AG20443 (cell line): ENCODE measurements around the gene NTNG2.
"Not testable (repeated sequence)": the region's sequence is repeated elsewhere in the genome, so short reads cannot be mapped to it uniquely, and the experiment has no call there.

Source experiments
- DNase-seq: peaks from one replicate; pipeline ENCODE4 v3.0.0; 2012; ENCODE audit warnings: low spot score, mixed read lengths

Gene NTNG2

DNA sequence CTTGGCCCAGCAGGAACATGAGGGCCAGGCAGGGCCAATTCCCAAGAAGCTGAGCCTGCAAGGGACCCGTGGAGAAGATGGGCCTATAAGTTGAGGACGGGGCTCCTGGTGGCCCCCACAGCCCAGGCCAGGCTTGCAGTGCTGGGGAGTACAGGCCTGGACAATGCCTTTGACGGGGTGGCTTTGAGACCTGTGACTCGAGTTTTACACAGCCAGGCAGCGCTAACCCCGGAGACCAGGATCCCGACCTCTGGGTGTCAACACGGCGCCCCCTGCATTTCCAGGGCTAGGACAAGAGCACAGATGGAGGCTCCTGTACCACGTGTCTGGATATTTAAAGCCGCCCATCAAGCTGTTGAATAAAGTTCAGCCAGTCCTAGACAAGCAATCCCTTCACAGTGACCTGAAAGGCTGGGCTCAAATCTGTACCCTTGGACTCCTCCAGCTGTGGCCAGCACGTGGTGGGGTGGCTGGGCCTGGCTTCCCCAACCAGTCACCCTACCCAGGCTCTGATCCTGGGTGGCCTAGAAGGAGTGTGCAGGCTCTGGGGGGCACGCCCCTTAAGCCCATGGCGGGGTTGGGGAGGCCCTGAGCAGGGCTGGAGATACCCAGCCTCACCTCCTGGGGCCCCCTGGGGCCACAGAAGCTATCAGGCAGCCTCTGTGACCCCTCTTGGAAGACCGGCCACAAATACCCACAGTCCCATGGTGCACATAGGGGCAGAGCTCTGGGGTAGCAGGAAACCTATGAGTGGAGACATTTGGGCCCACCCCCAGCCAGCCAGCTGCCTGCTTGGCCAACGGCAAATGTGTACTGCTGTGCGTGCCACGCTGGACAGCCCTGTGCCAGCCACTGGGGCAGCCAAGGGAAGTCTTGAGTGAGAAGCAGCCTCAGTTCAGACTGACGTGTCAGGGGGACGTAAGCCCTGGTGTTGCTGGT, 88.7 kb downstream of the NTNG2 start:
- DNase-seq, result no peak

DNA sequence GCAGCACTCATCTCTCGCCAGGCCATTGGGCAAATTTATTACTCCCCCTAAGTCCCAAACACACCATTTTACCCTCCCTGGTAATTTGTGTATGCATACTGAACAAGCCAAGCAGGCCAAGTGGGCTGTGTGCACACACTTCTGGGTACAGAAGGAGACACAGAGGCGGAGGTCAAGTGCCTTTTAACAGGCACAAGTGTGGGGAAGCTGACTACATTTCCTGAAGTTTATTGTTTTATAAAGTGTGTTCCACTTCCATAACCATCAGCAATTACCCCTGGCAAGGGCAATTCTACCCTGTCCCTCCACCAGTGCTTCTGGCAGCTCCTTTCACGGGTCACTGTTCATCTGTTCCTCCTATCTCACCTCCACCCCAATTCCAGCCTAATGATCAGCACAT, 99.0 kb downstream of the NTNG2 start:
- DNase-seq, result no peak

DNA sequence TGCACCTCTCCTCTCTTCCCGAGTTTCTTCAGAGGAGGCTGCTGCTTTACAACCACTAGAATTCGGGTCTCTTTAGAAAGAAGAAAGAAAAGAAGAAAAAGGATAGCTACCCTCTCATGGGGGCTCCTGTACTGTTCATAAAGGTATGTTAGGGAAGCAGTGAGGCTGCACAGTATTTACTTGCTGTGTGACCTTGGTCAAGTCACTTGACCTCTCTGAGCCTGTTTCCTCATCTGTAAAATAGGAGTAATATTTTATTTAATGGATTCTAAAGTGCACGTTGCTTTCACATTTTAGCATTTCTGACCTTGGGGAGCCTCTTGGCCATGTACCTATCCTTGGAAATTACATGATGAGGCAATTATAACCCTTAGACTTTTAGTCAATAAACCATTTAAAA, 104.2 kb downstream of the NTNG2 start:
- no peak for DNase-seq

DNA sequence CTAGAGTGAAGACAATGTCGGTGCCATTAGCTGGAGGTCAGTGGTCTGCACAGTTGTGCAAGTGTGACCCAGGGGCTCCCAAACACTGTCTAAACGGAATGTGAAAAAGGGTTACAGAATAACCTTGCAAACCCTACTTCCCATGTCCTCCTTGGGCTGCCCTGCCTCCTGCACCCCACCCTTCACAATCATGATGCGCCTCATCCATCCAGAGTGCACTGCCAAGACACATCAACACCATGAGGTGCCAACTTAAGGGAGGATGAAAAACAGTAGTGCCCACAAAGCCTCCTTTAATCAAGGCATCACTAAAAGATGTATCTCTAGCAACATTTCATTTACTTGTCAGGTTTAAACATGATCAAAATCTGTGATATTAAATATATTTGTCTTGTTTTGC, 105.8 kb downstream of the NTNG2 start:
- DNase-seq, result no peak

DNA sequence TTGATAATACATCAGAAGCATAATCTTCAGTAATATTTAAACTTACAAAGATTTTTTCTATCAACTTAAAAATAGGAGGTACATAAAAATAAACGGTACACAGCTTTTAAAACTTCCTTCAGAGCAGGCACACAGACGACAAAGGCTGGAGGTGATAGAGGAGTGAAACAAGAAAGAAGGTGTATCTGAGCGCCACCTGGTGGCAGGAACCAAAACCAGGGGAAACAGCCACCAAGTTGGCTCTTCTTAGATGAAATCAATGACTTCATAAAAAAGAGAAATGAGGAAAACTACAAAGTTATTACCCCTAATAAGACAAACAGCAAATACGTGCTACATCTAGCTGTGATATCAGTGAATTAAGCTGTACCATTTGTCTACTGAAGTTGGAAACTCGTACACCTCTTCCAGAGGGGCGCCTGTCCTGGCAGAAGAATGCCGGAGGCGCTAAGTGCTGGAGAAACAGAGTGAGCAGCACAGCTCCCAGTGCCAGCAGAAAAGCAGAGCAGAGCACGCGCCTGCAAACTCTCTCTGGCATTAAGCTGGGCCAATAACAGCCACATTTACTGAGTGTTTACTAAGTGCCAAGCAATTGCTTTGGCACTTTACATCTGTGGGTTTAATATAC, 107.0 kb downstream of the NTNG2 start:
- DNase-seq, result peak; percentile 77

DNA sequence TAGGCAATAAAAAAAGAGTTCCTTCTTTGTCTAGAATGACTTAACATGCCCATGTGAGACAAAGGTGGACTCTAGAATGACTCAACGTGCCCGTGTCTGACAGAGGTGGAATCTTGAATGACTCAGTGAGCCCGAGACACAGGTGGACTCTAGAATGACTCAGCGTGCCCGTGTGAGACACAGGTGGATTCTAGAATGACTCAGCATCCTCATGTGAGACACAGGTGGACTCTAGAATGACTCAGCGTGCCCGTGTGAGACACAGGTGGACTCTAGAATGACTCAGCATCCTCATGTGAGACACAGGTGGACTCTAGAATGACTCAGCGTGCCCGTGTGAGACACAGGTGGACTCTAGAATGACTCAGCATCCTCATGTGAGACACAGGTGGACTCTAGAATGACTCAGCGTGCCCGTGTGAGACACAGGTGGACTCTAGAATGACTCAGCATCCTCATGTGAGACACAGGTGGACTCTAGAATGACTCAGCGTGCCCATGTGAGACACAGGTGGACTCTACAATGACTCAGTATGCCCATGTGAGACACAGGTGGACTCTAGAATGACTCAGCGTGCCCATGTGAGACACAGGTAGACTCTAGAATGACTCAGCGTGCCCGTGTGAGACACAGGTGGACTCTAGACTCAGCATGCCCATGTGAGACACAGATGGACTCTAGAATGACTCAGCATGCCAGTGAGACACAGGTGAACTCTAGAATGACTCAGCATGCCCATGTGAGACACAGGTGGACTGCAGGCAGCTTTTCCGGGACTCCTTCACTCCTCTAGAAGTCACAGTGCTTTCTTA, 108.1 kb downstream of the NTNG2 start:
- not testable (repeated sequence) for DNase-seq

DNA sequence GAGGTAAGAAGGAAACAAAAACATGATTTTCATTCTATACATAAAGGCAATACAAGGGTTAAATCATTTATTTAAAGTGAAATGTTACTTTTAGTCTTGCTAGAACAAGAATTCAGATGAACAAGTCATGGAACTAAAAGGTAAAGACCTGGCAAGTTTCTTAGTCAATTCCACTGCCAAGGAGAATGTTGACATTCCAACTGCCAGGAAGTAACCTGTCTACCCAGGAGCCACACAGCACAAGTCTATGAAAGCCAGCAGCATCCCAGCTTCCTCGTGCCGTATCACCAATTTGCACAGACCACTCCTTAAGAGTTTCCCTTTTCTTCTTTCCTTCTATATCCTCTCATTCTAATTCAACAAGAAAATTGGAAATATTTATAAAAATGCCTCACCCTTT, 113.0 kb downstream of the NTNG2 start:
- DNase-seq, result no peak

DNA sequence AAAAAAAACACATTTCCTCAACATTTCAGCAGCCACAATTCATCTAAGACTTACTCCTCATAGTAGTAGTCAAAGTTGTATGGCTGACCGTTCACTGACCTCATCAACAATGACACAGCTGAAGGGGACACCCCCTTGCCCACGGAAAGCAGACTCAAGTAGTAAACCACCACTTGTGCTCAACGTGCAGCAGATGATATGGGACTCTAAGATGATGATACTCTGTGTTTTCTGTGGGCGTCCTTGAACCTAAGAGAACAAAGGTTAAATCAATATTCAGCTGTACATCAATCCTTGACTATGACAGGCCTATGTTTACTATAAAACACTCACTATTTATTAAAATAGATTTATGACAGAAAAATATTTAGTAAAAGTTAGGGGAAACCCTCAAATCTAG, 121.3 kb downstream of the NTNG2 start:
- no peak for DNase-seq

DNA sequence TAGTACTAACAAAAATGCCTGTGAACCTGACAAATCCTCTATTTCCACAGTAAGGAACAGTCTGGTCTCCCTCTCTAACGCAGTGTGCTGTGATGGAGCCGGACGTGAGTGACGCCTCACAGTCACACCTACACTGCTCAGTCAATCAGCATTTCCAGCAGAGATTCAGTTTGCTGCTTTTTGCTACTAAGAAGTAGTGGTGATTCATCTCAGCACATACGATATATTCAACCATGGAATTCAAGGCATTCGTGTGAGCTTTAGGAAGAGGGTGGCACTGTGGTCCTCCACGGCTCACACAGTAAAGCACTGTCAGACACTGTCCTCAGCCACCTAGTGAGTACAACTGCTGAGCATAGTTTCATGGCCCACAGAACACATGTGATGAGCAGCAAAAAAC, 122.0 kb downstream of the NTNG2 start:
- no peak for DNase-seq

DNA sequence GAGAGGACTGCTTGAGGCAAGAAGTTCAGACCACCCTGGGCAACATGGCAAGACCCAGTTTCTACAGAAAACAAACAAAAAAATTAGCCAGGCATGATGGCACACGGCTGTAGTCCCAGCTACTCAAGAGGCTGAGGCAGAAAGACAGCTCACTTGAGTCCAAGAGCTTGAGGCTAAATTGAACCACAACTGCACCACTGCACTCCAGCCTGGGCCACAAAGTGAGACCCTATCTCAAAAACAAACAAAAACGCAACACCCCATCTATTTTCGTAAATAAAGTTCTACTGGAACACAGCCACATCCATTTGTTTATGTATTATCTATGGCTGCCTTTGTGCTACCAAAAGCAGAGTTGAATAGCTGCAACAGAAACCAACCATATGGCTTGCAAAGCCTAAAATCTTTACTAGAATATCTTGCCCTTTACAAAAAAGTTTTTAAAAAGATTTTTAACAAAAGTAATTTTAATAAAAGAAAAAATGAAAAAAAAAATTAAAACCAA, 125.5 kb downstream of the NTNG2 start:
- no peak for DNase-seq

DNA sequence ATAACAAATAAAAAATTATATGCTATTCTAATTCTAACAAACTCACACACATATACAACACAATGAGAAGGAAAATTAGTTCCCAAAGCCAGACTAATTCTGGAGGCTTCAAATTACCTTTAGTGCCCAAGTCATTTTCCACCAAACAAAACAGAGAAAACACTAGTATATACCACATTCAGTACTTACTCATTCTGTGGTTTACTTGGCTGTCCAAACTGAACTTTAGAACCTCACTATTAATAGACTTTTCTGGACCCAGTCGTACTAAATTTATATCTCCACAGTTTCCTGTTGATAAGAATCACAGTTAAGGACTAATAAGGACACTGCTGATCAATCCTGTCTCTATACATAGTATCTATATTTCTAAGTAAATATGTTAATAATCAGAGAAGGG, 126.5 kb downstream of the NTNG2 start:
- DNase-seq, result peak; percentile 28

DNA sequence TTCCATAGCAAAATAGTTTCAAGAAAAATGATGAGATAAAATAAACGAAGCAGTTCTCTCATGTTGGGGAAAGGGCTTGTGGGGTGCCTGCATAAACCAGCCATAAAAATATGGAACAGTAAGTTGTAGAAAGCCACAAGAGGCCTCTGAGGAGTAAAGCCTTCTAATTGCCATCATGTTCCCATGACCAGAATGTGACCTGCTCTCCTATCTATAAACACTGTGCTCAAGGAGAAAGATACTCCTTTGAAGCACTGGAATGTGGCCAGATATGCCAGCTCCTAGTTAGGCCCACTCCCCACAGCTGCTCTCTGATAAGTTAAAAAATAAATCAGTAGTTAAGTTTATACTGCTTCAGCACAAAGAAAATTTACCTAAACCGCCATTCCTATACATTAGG, 127.1 kb downstream of the NTNG2 start:
- no peak for DNase-seq

DNA sequence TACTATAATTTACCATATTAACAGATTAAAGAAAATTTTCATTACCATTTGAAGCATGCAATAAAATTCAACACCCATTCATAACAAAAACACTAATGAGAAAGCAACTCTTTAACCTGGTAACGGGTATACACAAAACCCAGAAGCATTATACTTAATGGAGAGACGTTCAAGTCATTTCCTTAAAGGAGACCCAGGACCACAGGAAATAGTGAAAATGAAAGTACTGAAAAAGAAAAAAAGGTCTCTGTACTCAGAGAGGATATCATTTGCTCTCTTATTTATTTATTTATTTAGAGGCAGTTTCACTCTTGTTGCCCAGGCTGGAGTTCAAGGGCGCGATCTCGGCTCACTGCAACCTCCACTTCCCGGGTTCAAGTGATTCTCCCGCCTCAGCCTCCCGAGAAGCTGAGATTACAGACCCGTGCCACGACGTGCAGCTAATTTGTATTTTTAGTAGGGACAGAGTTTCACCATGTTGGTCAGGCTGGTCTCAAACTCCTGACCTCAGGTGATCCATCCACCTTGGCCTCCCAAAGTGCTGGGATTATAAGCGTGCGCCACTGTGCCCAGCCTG, 131.4 kb downstream of the NTNG2 start:
- DNase-seq, result no peak
